ENCODE results near the gene ARRDC4.

ARRDC4 gene

GRCh38 chr15:97960364-97961066 lies at the start of gene ARRDC4:
TSS of gene ARRDC4 (plus strand) at chr15:97960703. CDS start at chr15:97960862, 159 bp downstream.
- DNase-seq = peak; percentile 100

- no peak for DNase-seq
Observed at GRCh38 chr15:97914711-97915110, 45.8 kb upstream of the ARRDC4 start.

GRCh38 chr15:97915261-97915660 lies 45.2 kb upstream of the ARRDC4 start:
- DNase-seq = no peak

- DNase-seq = no peak
Observed at GRCh38 chr15:97921296-97921865, 39.1 kb upstream of the ARRDC4 start.

GRCh38 chr15:97929456-97930229 lies 30.9 kb upstream of the ARRDC4 start:
- peak; percentile 74 for DNase-seq

- DNase-seq = no peak
Observed at GRCh38 chr15:97930230-97930629, 30.3 kb upstream of the ARRDC4 start.

- no peak for DNase-seq
Observed at GRCh38 chr15:97931314-97931713, 29.2 kb upstream of the ARRDC4 start.

- no peak for DNase-seq
Observed at GRCh38 chr15:97933589-97933988, 26.9 kb upstream of the ARRDC4 start.

GRCh38 chr15:97940993-97941392 lies 19.5 kb upstream of the ARRDC4 start:
- DNase-seq = no peak

- no peak for DNase-seq
Observed at GRCh38 chr15:97941572-97941971, 18.9 kb upstream of the ARRDC4 start.

- DNase-seq = peak; percentile 4
Observed at GRCh38 chr15:97944724-97945123, 15.8 kb upstream of the ARRDC4 start.

- no peak for DNase-seq
Observed at GRCh38 chr15:97947465-97948260, 12.8 kb upstream of the ARRDC4 start.

GRCh38 chr15:97953254-97953653 lies 7.2 kb upstream of the ARRDC4 start:
- no peak for DNase-seq

- no peak for DNase-seq
Observed at GRCh38 chr15:97953748-97954147, 6.8 kb upstream of the ARRDC4 start.

- no peak for DNase-seq
Observed at GRCh38 chr15:97955035-97955434, 5.5 kb upstream of the ARRDC4 start.

GRCh38 chr15:97955529-97955928 lies 5.0 kb upstream of the ARRDC4 start:
- DNase-seq = no peak

GRCh38 chr15:97959724-97960363 lies 659 bp upstream of the ARRDC4 start:
- no peak for DNase-seq

GRCh38 chr15:97961067-97961954 lies 808 bp downstream of the ARRDC4 start:
- DNase-seq = peak; percentile 39

GRCh38 chr15:97962263-97962662 lies 1.8 kb downstream of the ARRDC4 start:
- DNase-seq = no peak

GRCh38 chr15:97963779-97964178 lies 3.3 kb downstream of the ARRDC4 start:
- DNase-seq = peak; percentile 33

- no peak for DNase-seq
Observed at GRCh38 chr15:97966246-97966645, 5.7 kb downstream of the ARRDC4 start.

Data from NCI-H82 (cell line).